K562 (cell line): ENCODE results near the gene MIDN. TPM values are rescaled to one million over a fixed set of nuclear protein-coding genes. Genes with fewer than 3 reads are reported as not detected.

Experiments used
- FUS ChIP-seq: fragments of 200-400 bp; formaldehyde crosslinking; optimal IDR thresholded peaks from 2 replicates; pipeline ENCODE3; 2017; ENCODE audit warnings: low read depth, low read length
- HBP1 ChIP-seq: fragments of 450-650 bp; formaldehyde crosslinking; IDR thresholded peaks from 2 replicates; pipeline ENCODE4 v1.4.0; 2022; ENCODE audit warnings: missing genetic modification characterization
- LCOR ChIP-seq: sonication (generic); formaldehyde crosslinking; IDR thresholded peaks from 2 replicates; pipeline ENCODE4 v1.8.0; 2022; ENCODE audit warnings: mild to moderate bottlenecking, missing genetic modification reagents
- MXD1 ChIP-seq: fragments of 250-450 bp; sonication (Bioruptor Pico); IDR thresholded peaks from 2 replicates; pipeline ENCODE4 v1.8.0; 2021; ENCODE audit warnings: borderline replicate concordance, mild to moderate bottlenecking, moderate library complexity; ENCODE audit not compliant: poor library complexity, severe bottlenecking
- RBFOX2 ChIP-seq: fragments of 200-400 bp; formaldehyde crosslinking; IDR thresholded peaks from 2 replicates; pipeline ENCODE4 v1.6.1; 2017; ENCODE audit warnings: low read depth, mild to moderate bottlenecking, low read length, moderate library complexity
- RREB1 ChIP-seq: fragments of 250-450 bp; sonication (Bioruptor Pico); IDR thresholded peaks from 2 replicates; pipeline ENCODE4 v1.4.0; 2020
- SP1 ChIP-seq: sonication (generic); formaldehyde crosslinking; IDR thresholded peaks from 2 replicates; pipeline ENCODE4 v1.8.1; 2022; ENCODE audit warnings: mild to moderate bottlenecking, missing genetic modification reagents
- ZBTB40 ChIP-seq, 2 experiments: fragments of 450-650 bp in 1 of 2; sonication (generic) in 1 of 2; formaldehyde crosslinking in 1 of 2; IDR thresholded peaks; 2 replicates each; pipeline versions ENCODE4 v1.7.1 to v1.9.0; 2016 to 2022; ENCODE audit warnings: inconsistent platforms in 1 of 2, mild to moderate bottlenecking in 1 of 2, missing genetic modification reagents in 1 of 2
- polyA plus RNA-seq, 8 experiments: library from polyadenylated mRNA; depleted of rRNA in 4 of 8; stranded (reverse) in 5 of 8; unstranded in 3 of 8; fragments of >200 nt; fragmentation: Nextera tagmentation in 2 of 8; fragmentation: Illumina TruSeq in 1 of 8; extraction: Ambion mirVana in 2 of 8; extraction: Trizol in 1 of 8; gene quantifications; 2 replicates each; pipeline versions ENCODE4 v1.2.1 to v1.2.3, GENCODE V29; 2011 to 2014; ENCODE audit warnings: inconsistent platforms in 1 of 8, missing spikeins in 1 of 8
- total RNA-seq, 7 experiments: library from RNA; depleted of rRNA in 6 of 7; stranded (reverse); fragments of >200 nt in 6 of 7; fragmentation: Illumina TruSeq in 2 of 7; extraction: Trizol in 2 of 7; gene quantifications; 2 replicates each; pipeline versions ENCODE4 v1.2.1 to v1.2.3, GENCODE V29; 2011 to 2021; ENCODE audit warnings: low replicate concordance in 1 of 7

Gene MIDN
- total and polyA plus RNA-seq, 9 of the 15 experiments (the other 6 are each of a cell fraction or from before 2014, with no cell fraction given), result 0.17 to 120 (median 10.1) TPM

- TF ChIP-seq ZBTB40 (IDR thresholded peaks at IDR 0.05) (no peak), ZBTB40 (CRISPR knock-in tag; IDR thresholded peaks at IDR 0.05) (no peak), RBFOX2 (peak; percentile 71), HBP1 (CRISPR knock-in tag) (0 out of 2 replicates have a peak, but pooled peaks have one; percentile 3), FUS (peak; percentile 57), LCOR (CRISPR knock-in tag) (no peak), RREB1 (no peak), SP1 (0 out of 2 replicates have a peak, but pooled peaks have one; percentile 14), MXD1 (peak; percentile 15)
These were observed 25.9 kb downstream of the MIDN start (continued) for GRCh38 chr19:1274081-1274851.
